ENCODE measurements around the gene GARS1.

GARS1 gene

DNA sequence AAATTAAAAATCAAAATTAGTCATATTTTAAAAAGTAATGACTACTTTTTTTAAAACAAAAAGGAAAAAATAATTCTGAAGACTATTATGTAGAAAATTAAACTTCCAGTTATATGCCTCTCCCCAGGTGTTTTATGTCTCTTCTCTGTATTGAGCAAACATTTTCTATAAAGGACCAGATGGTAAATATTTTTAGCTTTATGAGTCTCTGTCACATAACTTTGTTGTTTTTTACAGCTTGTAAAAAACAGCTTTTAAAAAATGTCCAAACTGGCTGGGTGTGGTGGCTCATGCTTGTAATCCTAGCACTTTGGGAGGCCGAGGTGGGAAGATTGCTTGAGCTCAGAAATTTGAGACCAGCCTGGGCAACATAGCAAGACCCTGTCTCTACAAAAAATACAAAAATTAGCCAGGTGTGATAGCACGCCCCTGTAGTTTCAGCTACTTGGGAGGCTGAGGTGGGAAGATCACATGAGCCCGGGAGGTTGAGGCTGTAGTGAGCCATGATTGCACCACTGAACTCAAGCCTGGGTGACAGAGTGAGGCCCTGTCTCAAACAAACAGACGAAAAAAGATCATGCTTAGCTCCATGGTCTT, 23.5 kb downstream of the GARS1 start:
- Histone ChIP-seq H3K9me3 (ENCODE audit: severe bottlenecking) (no peaks in the 10 kb centered on the region), H3K4me1 (ENCODE audit: insufficient read depth, poor library complexity, severe bottlenecking) (peaks cover 2% of the 10 kb centered on the region), H3K27me3 (ENCODE audit: insufficient read depth, poor library complexity, severe bottlenecking) (no peaks in the 10 kb centered on the region), H3K27ac (ENCODE audit: poor library complexity, severe bottlenecking) (no peak overlapping the region), H3K36me3 (ENCODE audit: low read depth) (peaks cover 99% of the 10 kb centered on the region), H3K4me3 (ENCODE audit: severe bottlenecking) (no peak overlapping the region)
- TF ChIP-seq, protein P1, sequence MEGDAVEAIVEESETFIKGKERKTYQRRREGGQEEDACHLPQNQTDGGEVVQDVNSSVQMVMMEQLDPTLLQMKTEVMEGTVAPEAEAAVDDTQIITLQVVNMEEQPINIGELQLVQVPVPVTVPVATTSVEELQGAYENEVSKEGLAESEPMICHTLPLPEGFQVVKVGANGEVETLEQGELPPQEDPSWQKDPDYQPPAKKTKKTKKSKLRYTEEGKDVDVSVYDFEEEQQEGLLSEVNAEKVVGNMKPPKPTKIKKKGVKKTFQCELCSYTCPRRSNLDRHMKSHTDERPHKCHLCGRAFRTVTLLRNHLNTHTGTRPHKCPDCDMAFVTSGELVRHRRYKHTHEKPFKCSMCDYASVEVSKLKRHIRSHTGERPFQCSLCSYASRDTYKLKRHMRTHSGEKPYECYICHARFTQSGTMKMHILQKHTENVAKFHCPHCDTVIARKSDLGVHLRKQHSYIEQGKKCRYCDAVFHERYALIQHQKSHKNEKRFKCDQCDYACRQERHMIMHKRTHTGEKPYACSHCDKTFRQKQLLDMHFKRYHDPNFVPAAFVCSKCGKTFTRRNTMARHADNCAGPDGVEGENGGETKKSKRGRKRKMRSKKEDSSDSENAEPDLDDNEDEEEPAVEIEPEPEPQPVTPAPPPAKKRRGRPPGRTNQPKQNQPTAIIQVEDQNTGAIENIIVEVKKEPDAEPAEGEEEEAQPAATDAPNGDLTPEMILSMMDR (IDR thresholded peaks at IDR 0.05; ENCODE audit: poor library complexity, severe bottlenecking), result no peak
- ATAC-seq (ENCODE audit: low read depth), result no peak
- DNase-seq (ENCODE audit: low spot score), result no peak

DNA sequence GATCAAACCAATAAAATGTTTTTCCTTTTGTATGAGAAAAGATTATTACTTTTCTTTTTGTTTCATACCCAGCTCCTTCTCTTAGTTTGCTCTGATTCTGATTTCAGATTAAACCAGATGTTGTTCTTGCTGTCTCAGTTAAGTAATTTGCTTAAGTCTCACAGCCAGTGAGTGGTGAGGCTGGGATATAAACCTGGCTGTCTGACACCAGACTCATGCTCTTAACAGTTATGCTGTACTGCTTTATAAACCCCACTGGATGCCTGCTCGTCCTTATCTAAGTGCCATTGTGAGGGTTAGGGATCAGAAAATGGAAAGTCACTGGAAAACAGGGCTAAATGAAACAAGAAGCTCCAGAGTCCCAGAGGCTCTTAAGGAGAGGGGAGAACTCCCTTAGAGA, 24.3 kb downstream of the GARS1 start:
- no peak for ATAC-seq (ENCODE audit: low read depth)
- H3K36me3 ChIP-seq (ENCODE audit: low read depth), result peaks cover 99% of the 10 kb centered on the region
- no peak overlapping the region for H3K27ac ChIP-seq (ENCODE audit: poor library complexity, severe bottlenecking)
- no peaks in the 10 kb centered on the region for H3K4me1 ChIP-seq (ENCODE audit: insufficient read depth, poor library complexity, severe bottlenecking)
- TF ChIP-seq, protein P1 (IDR thresholded peaks at IDR 0.05; ENCODE audit: poor library complexity, severe bottlenecking), result no peak
- H3K4me3 ChIP-seq (ENCODE audit: severe bottlenecking), result no peak overlapping the region
- no peaks in the 10 kb centered on the region for H3K27me3 ChIP-seq (ENCODE audit: insufficient read depth, poor library complexity, severe bottlenecking)
- H3K9me3 ChIP-seq (ENCODE audit: severe bottlenecking), result no peaks in the 10 kb centered on the region
- DNase-seq (ENCODE audit: low spot score), result no peak

DNA sequence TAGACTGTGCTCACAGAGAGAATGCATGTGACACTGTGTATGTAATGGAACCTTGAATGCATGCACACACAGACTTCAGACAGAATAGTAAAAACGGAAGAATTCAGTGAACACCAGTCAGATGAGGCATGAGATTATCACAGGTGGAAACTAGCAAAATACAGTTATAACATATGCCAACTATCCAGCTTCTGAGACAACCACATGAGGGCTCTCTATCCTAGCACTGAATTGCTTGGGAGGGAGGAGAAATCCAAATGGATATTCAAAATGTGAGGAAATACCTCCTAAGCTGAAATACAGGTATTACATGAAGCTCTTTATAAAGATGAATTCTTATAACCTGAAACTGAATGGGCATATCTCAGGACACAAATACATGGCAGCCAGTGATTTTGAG, 30.6 kb downstream of the GARS1 start:
- no peak overlapping the region for H3K27ac ChIP-seq (ENCODE audit: poor library complexity, severe bottlenecking)
- TF ChIP-seq, protein P1 (IDR thresholded peaks at IDR 0.05; ENCODE audit: poor library complexity, severe bottlenecking), result no peak
- no peaks in the 10 kb centered on the region for H3K27me3 ChIP-seq (ENCODE audit: insufficient read depth, poor library complexity, severe bottlenecking)
- no peak for ATAC-seq (ENCODE audit: low read depth)
- H3K36me3 ChIP-seq (ENCODE audit: low read depth), result peaks cover 99% of the 10 kb centered on the region
- H3K4me3 ChIP-seq (ENCODE audit: severe bottlenecking), result no peak overlapping the region
- no peaks in the 10 kb centered on the region for H3K4me1 ChIP-seq (ENCODE audit: insufficient read depth, poor library complexity, severe bottlenecking)
- no peaks in the 10 kb centered on the region for H3K9me3 ChIP-seq (ENCODE audit: severe bottlenecking)
- DNase-seq (ENCODE audit: low spot score), result no peak

DNA sequence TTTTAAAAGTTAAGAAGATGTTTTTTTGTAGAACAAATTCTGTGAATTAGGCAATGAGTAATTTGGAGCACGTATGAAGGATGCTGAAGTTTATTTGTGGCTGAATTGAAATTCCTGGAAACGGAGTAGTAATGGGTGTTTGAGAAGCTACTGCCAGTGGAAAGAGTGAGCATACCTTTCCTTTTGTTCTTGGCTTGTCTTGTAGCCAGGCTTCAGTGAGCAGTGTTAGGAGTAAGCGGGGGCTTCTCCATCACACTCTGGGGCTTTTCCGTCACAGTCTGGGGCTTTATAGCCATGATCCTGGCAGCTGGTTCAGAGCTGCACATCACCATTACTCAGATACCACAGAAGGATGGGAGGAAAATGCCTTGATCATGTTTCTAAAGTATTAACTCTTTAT, 32.3 kb downstream of the GARS1 start:
- H3K4me1 ChIP-seq (ENCODE audit: insufficient read depth, poor library complexity, severe bottlenecking), result no peaks in the 10 kb centered on the region
- DNase-seq (ENCODE audit: low spot score), result no peak
- TF ChIP-seq, protein P1 (IDR thresholded peaks at IDR 0.05; ENCODE audit: poor library complexity, severe bottlenecking), result no peak
- H3K4me3 ChIP-seq (ENCODE audit: severe bottlenecking), result no peak overlapping the region
- H3K27ac ChIP-seq (ENCODE audit: poor library complexity, severe bottlenecking), result no peak overlapping the region
- H3K36me3 ChIP-seq (ENCODE audit: low read depth), result peaks cover 99% of the 10 kb centered on the region
- no peaks in the 10 kb centered on the region for H3K9me3 ChIP-seq (ENCODE audit: severe bottlenecking)
- no peaks in the 10 kb centered on the region for H3K27me3 ChIP-seq (ENCODE audit: insufficient read depth, poor library complexity, severe bottlenecking)
- ATAC-seq (ENCODE audit: low read depth), result no peak

DNA sequence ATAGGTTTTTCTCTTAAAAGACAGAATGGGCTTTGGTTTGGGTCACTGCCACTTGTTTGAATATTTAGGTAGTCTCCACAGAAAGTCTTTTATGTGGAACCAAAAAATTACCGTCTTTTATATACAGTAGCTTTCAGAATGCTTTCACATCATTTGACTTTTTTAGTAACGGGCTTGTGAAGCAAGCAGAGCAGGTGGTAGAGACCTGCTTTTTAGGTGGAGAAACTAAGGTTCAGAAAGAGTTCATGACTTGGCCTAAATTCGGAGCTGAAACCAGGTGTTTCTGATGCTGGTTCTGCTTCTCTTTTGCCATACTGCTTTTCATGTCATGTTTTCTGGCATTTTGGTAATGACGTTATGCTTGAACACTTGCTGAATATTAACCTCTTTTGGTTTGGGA, 36.3 kb downstream of the GARS1 start:
- TF ChIP-seq, protein P1 (IDR thresholded peaks at IDR 0.05; ENCODE audit: poor library complexity, severe bottlenecking), result no peak
- H3K4me1 ChIP-seq (ENCODE audit: insufficient read depth, poor library complexity, severe bottlenecking), result no peaks in the 10 kb centered on the region
- H3K4me3 ChIP-seq (ENCODE audit: severe bottlenecking), result no peak overlapping the region
- H3K27ac ChIP-seq (ENCODE audit: poor library complexity, severe bottlenecking), result no peak overlapping the region
- ATAC-seq (ENCODE audit: low read depth) (no peak), DNase-seq (ENCODE audit: low spot score) (no peak)
- peaks cover 100% of the 10 kb centered on the region for H3K36me3 ChIP-seq (ENCODE audit: low read depth)
- no peaks in the 10 kb centered on the region for H3K27me3 ChIP-seq (ENCODE audit: insufficient read depth, poor library complexity, severe bottlenecking)
- H3K9me3 ChIP-seq (ENCODE audit: severe bottlenecking), result no peaks in the 10 kb centered on the region

Measured in RWPE2 (cell line).